Islet precursor cell (in vitro differentiated cells): ENCODE data around the gene AGPAT3.
A peak's percentile ranks its signal among the peaks of the same experiment; 100 is the strongest.

ENCODE experiments used
- DNase-seq: peaks from one replicate; pipeline ENCODE4 v3.0.0-alpha.2; 2018

Gene AGPAT3

DNA sequence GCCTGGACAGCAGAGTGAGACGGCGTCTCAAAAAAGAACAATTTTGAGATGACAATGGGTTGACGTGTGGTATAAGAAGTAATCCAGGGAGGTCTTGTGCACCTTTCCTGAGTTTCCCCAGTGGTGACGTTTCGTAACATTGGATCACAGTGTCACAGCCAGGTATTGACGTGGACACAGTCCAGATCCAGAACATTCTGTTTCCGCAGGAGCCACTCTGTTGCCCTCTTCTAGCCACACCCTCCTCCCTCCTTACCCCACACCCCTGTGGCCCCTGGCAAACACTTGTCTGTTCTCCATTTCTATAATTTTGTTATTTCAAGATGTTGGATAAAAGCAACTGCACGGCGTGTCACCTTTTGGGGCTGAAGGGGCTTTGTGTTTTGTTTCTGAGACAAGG, 140.6 kb downstream of the AGPAT3 start:
- no peak for DNase-seq

DNA sequence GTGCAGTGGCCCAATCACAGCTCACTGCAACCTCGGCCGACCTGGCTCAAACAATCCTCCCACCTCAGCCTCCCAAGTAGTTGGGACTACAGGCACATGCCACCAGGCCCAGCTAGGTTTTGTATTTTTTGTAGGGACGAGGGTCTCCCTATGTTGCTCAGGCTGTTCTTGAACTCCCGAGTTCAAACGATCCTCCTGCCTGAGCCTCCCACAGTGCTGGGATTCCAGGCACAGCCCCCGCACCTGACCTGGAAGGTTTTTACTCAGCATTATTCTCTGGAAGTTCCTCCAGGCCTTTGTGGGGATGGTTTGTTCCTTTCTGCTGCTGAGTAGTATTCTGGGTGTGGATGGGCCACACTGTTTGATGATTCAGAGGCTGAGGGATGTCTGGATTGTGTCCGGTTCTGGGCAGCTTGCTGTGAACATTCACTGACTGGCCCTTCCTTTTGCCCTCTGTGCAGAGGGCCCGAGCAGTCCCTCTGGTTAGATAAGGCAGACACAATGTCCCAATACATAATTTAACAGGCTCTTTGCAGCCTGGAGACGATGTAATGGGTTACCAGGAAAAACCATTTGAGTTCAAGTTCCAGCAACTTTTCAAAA, 141.1 kb downstream of the AGPAT3 start:
- peak; percentile 96 for DNase-seq

DNA sequence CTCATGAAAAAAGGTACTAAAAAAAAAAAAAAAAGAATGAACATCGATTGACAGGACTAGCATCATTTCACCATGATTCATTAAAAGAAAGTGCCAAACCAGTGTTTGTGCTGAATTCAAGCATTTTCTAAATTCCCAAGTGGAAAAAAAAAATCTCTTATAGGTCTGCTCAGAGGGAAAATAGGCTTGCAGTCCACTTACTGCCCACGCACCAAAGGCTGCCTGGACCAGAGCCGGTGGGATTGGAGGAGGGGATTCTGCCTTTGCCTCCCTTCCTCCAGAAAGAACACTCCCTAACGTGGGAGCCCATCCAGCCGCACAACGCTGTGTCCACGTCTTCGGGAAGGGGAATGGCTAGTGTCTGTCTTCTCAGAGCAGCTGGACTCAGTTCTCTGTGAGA, 141.6 kb downstream of the AGPAT3 start:
- DNase-seq = peak; percentile 71

DNA sequence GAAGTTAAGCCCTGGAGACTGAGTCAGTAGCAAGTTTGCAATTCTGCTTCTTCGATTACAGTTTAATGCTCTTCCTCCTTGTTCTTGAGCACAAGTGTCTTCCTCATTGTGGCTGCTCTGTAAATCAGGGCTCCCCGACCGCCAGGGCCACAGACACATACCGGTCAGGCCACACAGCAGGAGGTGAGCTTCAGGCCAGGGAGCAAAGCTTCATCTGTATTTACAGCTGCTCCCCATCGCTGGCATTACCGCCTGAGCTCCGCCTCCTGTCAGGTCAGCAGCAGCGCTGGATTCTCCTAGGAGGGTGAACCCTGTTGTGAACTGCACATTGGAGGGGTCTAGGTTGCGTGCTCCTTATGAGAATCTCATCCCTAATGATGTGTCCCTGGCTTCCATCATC, 145.4 kb downstream of the AGPAT3 start:
- peak; percentile 67 for DNase-seq

DNA sequence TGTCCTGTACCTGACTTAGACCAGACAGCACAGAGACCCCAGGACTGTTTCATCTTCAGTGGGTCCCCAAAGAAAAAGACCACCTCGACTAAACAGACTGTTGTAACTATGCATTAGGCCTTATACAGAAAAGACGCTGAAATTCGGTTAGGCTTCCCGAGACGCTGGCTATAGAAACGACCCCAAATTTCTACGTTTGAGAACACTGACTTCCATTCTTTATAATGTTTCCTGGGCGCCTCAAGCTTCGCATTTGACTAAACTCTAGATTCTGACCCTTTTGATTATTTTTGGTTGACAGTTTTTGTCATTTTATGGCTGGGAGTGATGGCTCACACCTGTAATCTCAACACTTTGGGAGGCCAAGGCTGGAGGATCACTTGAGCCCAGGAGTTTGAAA, 146.1 kb downstream of the AGPAT3 start:
- DNase-seq = no peak

DNA sequence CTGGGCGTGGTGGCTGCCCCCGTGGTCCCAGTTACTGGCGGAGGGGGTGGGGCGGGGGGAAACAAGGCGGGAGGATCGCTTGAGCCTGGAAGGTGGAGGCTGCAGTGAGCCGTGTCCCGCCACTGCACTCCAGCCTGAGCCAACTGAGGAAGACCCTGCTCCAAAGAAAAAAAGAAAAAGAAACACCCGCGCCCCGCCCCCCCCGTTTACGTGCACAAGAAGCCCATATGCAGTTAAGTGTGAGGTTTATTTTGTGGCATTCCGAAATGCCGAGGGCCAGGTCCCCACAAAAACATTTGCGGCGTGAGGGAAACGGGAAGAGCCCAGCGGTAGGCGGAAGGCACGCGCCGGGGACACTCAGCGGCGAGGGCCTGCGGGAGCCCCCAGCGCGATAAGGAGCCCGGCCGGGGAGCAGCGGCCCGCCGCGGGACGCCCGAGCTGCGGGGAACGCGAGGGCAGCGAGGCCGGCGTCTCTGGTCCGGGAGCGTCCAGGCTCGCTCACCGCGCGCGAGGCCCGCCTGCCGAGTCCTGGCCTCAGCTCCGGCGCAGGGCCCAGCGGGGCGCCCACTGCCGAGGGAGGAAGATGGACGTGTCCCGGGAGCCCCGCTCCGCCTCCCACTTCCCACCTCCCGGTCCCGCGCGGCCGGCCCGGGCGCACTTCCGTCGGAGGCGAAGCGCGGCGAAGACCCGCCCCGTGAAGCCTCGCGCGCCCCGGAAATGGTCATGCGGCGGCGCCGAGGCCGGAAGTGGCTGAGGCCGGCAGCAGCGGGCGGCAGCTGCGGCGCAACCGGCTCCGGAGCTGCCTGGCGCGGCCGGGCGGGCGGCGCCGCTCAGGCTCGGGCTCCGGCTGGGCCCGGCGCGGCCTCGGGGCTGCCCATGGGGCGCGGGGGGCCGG, 146.8 kb downstream of the AGPAT3 start, which contains the start of gene TRAPPC10:
TSS of gene TRAPPC10 (plus strand) at position 731 of the 895 bp plus-strand sequence. CDS start 185 bp downstream, outside the sequence.
- peak; percentile 84 for DNase-seq

DNA sequence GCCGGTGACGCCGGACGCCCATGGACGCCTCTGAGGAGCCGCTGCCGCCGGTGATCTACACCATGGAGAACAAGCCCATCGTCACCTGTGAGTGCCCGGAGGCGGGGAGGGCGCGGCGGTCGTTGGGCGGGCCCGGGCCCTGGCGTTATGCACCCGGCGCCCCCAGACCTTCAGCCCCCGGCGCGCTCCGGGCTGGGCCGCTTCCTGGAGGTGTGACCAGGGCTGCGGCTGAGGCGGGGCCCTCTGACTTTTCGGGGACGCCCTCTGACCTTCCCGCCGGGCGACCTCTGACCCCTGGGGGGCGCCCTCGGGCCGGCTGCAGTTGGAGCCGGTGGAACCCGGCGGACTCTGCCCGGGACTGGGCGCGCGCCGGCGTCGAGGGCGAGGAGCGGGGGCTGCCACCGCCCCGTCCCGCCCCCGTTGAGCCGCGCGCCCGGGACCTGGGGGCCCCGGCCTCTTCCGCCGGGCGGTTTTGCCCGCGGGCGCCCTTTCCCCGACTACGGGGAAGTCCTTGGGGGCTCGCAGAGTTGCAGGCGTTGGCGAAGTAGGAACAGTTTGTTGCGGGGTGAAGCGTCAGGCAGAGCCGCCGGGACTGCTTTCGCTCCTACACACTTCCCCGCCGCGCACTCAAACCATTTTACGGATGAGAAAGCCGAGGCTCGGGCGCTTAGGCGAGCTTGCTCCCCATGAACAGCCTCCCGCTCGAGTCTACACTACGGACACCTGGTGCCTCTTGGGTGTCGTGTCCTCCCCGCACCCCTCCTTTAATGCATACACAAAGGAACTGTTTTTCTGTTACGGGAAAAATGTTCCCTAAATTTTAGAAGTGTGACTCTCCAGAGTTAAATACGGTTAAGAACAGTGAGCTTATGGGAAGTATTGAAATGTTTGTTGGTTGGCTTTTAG, 147.7 kb downstream of the AGPAT3 start:
- DNase-seq = peak; percentile 82

DNA sequence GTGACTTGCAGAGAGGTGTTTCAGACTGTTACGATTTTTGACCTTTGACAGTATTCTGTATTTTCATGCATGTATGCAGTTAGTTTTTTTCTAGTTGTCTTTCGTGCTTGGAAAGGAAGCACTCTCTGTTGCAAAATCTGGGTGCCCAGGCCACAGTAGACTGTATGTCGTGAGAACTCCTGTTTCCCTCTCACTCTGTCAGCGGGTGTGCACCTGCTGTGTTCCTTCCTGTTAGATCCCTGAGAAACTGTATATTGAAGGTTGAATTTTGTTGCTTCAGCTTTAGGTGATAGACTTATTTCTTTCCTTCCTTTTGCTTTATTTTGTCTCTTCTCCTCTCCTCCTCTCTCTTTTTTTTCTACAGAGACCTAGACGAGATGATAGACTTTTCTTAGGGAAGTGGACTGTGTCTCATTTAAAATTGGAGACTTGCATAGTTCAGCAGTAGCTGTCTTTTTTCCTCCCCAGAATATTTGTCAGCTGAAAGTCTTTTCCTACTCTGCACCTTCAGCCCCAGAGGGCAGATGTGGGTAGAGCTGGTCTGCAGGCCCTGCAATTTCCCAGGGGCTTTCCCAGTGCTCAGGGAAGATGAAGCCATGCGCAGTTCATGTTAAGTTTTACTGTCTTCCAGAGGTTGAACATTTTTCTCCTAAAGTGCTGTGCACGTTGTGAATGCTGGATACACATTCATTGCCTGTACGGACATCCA, 148.5 kb downstream of the AGPAT3 start:
- no peak for DNase-seq

DNA sequence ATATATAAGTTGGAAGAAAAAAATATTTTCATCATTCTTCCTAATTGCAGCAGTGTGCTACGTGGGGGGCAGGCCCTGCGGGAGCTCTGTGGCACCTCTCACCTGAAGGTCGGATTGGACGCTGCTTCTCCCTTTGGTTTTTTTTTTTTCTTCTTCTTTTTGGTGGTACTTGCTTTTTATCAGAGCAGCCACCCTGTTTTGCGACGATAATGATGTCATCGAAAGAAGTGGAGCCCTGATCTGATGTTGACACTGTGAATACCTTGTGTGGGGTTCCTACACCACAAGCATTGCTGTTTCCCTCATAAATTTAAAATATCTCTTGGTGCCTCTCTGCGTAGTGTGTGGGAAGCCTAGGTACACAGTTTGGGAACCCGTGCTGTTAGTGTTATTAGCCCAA, 152.6 kb downstream of the AGPAT3 start:
- DNase-seq = no peak

DNA sequence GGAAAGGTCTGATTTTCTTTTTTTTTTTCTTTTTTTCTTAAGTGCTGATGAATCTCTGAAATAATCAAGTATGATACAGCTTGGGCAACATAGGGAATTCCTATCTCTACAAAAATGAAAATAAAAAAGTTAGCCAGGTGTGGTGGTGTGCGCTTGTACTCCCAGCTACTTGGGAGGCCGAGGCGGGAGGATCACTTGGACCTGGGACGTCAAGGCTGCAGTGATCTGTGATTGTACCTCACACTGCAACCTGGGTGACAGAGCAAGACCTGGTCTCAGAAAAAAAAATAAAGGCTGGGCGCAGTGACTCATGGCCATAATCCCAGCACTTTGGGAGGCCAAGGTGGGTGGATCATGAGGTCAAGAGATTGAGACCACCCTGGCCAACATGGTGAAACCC, 153.1 kb downstream of the AGPAT3 start:
- DNase-seq = no peak

DNA sequence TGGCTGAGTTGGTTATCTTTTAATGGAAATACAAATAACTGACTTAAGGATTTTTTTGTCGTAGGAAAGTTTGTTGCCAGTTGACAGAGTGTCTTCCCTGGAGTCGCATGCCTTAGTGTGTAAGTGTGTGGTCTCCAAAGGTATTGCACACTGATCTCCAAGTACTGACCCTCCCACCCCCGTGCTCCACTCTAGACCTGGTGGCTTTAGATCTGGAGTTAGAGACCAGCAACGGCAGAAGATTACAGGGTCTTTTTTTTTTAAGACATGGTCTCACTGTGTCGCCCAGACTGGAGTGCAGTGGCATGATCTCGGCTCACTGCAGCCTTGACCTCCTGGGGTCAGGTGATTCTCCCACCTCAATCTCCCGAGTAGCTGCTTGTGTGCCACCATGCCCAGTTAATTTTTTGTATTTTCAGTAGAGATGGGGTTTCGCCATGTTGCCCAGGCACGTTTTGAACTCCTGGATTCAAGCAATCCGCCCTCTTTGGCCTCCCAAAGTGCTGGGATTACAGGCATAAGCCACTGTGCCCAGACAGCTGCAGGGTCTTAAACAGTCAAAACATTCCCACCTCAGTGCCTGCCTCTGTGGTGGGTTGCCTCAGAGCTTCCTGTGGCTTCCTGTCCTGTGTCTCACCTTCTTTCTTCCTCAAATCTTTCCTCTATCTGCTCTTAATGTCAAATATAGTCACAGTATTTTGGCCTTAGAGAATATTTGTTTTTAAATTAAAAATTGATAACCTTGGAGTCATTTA, 154.0 kb downstream of the AGPAT3 start:
- DNase-seq = no peak

DNA sequence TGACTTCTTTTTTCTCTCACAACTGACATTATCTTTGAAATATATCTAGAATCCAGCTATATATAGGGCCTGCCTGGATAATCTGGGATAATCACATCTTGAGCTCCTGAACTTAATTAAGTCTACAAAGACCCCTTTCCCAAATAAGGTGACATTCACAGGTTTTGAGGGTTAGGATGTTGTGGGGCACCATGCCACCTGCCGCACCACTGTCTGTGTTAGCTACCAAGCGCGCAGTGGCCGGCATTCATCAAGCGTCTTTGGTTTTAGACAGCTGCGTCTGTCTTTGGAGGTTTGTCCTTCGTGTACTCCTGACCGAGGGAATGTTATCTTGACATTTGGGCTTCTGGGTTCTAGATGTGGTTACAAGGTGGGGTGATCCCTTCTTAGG, 154.5 kb downstream of the AGPAT3 start:
- no peak for DNase-seq

DNA sequence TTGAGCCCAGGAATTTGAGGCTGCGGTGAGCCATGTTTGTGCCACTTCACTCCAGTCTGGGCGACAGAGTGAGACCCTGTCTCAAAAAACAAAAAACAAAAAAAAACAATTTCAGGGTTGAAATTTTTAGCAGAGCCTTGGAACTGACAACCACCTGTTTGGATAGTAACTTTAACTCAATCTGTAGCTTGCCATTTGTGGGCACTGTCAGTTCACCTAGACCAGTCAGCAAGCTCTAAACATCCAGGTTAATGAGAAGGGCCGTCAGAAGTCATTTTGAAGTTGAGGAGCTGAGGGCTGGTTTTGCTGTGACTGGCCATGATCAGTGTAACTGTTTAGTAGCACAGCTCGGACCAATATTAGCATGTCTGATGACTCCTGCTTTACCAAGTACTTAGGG, 155.5 kb downstream of the AGPAT3 start:
- DNase-seq = no peak

DNA sequence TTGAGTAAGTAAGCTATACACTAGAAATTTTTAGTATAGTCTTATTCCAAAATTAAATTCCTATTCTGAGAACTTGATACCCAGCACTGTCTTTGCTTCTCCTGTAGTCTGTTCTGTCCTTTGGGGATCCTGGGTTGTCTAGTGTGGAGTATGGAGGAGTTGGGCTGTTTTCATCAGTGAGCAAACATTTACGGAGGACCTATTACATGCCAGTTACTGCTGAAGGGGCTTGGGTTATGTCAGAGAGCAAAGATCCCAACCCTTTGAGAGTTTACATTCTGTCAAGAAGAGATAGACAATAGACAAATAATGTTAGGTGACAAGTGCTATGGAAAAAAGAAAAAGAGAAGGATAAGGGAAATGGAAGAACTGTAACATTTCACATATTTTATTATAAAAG, 156.0 kb downstream of the AGPAT3 start:
- DNase-seq = no peak

DNA sequence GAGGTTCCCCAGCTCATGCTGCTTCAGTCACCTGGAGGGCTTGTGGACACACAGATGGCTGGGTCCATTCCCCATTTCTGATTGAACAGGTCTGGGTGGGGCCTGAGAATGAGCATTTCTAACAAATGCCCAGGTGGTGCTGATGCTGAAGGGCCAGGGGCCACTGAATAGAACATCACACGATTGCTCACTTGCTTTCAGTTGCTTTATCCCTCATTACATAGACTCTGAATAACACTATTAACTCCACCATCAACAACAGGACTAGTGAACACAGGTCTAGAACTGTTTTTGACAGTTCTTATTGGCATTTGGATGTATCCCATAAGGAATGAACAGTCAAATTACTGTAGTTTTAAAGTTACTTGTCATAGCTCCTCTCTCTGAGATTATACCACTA, 159.2 kb downstream of the AGPAT3 start:
- DNase-seq = peak; percentile 19

DNA sequence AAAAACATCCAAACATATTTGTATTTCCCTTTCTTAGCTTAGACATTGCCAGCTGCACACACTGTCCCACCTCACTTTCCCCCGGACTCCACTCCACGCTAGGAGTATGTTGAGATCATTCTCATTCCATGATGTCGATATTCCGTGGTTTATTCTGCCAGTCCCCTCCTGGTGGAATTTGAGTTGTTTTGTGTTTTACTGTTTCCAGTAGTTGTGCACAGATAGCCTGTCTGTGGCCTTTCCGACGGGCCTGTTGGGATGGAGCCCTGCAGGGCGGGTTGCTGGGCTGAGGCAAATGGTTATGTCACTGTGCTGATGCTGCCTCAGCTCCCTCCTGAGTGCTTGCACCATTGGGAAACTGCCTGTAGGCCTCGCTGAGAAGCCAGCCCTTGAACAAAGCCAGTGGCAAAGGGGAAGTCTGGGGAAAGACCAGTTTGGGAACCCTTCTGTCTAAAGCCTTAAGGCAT, 159.9 kb downstream of the AGPAT3 start:
- peak; percentile 88 for DNase-seq

DNA sequence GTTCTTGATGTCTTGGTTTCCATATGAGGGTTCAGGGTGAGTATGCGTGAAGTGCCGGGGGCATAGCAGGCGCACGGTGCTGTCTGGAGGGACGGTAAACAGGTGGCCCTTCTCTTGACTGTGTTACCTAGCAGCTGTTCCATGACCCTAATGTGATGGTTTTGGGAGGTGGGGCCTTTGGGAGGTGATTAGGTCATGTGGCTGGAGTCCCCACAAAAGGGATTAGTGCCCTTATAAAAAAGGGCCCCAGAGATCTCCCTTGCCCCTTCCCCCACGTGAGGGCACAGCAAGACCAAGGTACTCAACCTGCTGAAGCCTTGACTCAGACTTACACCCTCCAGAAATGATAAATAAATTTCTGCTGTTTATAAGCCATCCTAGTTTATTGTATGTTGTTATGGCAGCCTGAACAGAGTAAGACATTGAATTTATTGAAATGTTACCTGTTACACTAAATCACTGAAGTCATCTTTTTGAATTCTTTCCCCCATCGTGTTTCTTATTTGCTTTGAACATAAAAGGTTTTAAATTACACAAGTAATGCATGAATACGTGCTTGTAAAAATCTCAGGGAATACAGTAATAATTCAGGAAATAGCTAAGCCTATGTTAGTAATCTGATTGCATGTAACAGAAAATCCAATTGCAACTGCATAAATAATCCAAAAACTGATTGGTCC, 162.7 kb downstream of the AGPAT3 start:
- DNase-seq = peak; percentile 21

DNA sequence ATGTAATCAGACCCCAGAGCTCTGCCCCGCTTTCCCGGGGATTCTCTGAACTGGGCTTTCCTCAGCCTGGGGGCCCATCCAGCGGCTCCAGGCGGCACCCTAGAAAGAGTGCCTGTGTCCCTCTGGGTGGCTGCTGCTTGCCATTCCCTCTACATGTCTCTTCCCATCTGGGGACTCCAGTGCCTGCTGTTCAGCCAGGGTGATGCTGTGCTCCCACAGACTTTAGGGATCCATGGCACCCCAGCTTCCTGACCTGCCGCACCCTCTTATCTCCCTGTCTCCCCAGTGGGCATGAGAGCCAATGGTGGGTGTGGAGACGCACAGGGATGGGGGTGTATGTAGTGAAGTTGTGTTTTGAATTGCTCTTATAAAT, 163.2 kb downstream of the AGPAT3 start:
- DNase-seq = peak; percentile 23

DNA sequence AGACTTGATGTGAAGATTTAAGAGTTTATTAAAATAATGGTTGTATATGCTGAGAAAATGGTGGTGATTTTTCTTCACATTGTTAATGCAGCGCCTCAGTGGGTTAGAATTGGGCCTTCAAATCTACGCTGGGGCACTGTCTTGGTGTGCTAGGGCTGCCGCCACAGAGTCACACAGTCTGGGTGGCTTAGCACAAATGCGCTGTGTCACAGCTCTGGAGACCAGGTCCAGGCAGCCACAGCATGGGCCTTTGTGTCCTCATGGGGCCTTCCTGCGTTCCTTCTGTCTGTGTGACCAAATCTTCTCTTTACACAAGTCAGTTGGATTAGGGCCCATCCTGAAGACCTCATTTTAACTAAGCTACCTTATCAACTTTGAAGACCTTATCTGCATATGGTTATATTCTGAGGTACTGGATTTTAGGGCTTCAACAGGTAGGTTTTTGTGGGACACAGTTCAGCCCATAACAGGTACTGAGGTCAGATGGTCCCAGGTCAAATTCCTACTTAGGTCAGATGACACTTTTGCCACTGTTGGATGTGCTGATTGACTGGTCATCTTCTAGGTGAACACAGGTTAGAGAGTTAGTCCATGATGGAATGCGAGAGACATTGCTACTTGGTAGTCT, 164.6 kb downstream of the AGPAT3 start:
- no peak for DNase-seq

DNA sequence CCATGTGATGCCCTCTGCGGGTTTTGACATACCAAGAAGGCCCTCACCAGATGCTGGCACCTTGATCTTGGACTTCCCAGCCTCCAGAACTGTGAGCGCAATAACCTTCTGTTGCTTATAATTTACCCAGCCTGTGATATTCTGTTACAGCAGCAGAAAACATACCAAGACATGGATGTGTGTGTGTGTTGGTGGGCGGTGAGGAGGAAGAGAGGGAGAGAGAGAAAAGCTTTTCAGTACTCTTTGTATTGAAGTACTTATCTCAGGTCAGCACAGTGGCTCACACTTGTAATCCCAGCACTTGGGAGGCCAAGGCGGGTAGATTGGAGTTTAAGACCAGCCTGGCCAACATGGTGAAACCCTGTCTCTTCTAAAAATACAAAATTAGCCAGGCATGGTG, 170.2 kb downstream of the AGPAT3 start:
- DNase-seq = peak; percentile 19
